ENCODE measurements around the gene MYBPHL. TPM values are rescaled to one million over a fixed set of nuclear protein-coding genes. Genes with fewer than 3 reads are reported as not detected.

The MYBPHL gene
- total and polyA plus RNA-seq, 2 experiments from 2014 or later = not detected

DNA sequence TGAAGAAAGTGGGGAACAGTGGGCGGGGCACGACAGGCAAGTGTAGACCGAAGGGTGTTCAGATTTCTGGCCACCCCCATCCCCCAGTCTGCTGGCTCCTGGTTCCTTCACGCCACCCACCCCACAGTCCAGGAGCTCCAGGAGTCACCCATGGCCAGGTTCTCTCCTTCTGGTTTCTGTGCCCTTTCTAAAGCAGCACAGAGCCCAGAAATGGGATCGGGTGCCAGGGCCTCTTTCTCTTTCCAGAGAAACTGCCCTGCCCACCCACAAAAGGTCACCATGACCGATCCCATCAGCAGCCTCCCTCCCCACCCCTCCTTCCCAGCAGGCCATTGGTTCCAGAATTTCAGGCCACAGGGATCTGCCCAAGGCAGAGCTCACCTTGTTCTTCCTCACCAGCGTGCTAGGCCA lies 60.7 kb downstream of the MYBPHL start:
- Histone ChIP-seq H4K20me1 (replicated peaks; ENCODE audit: insufficient read depth) (no peaks in the 10 kb centered on the region), H2AFZ (no peak overlapping the region), H3K4me3 (no peak overlapping the region), H3K27me3 (ENCODE audit: insufficient read depth) (peaks cover 12% of the 10 kb centered on the region), H3K36me3 (ENCODE audit: insufficient read depth) (no peaks in the 10 kb centered on the region), H3K9me2 (ENCODE audit: insufficient read depth) (no peaks in the 10 kb centered on the region), H3K27ac (ENCODE audit: low read depth) (no peak overlapping the region), H3K79me2 (replicated peaks; ENCODE audit: insufficient read depth) (no peaks in the 10 kb centered on the region), H3K4me1 (ENCODE audit: insufficient read depth) (peaks cover 28% of the 10 kb centered on the region), H3K4me2 (no peak overlapping the region), H3F3A (replicated peaks; ENCODE audit: low read depth) (peaks cover 7% of the 10 kb centered on the region; the same call in 1 of the 2 replicates)
- Mint-ChIP-seq H3K36me3 (ENCODE audit: low read depth) (peaks cover 8% of the 10 kb centered on the region), H3K27ac (no peak overlapping the region), H3K4me1 (peaks cover 22% of the 10 kb centered on the region), H3K27me3 (ENCODE audit: insufficient read depth, low read depth, poor library complexity) (peaks cover 25% of the 10 kb centered on the region), H3K4me3 (no peak overlapping the region), H3K9me3 (peaks cover 6% of the 10 kb centered on the region)
- ATAC-seq = no peak
- TF ChIP-seq JUNB (IDR thresholded peaks at IDR 0.05; ENCODE audit: unreplicated experiment) = no peak
- no peak for TF ChIP-seq NANOG (IDR thresholded peaks at IDR 0.05; ENCODE audit: borderline replicate concordance)
- TF ChIP-seq STAT1 (IDR thresholded peaks at IDR 0.05; ENCODE audit: unreplicated experiment) = no peak
- TF ChIP-seq CTCF (conservative IDR thresholded peaks at IDR 0.05; ENCODE audit: low read depth in 2 of 2) = no peak
- no peak for TF ChIP-seq EZH2 (IDR thresholded peaks at IDR 0.05; ENCODE audit: low read depth, unreplicated experiment)
- TF ChIP-seq, protein P1, sequence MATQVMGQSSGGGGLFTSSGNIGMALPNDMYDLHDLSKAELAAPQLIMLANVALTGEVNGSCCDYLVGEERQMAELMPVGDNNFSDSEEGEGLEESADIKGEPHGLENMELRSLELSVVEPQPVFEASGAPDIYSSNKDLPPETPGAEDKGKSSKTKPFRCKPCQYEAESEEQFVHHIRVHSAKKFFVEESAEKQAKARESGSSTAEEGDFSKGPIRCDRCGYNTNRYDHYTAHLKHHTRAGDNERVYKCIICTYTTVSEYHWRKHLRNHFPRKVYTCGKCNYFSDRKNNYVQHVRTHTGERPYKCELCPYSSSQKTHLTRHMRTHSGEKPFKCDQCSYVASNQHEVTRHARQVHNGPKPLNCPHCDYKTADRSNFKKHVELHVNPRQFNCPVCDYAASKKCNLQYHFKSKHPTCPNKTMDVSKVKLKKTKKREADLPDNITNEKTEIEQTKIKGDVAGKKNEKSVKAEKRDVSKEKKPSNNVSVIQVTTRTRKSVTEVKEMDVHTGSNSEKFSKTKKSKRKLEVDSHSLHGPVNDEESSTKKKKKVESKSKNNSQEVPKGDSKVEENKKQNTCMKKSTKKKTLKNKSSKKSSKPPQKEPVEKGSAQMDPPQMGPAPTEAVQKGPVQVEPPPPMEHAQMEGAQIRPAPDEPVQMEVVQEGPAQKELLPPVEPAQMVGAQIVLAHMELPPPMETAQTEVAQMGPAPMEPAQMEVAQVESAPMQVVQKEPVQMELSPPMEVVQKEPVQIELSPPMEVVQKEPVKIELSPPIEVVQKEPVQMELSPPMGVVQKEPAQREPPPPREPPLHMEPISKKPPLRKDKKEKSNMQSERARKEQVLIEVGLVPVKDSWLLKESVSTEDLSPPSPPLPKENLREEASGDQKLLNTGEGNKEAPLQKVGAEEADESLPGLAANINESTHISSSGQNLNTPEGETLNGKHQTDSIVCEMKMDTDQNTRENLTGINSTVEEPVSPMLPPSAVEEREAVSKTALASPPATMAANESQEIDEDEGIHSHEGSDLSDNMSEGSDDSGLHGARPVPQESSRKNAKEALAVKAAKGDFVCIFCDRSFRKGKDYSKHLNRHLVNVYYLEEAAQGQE (IDR thresholded peaks at IDR 0.05; ENCODE audit: unreplicated experiment) = no peak
- no peak for TF ChIP-seq EZH2phosphoT487 (IDR thresholded peaks at IDR 0.05; ENCODE audit: unreplicated experiment)
- TF ChIP-seq CREB1 (CRISPR knock-in tag; IDR thresholded peaks at IDR 0.05; ENCODE audit: low read depth) = no peak
- DNase-seq (ENCODE audit: low spot score) = no peak

DNA sequence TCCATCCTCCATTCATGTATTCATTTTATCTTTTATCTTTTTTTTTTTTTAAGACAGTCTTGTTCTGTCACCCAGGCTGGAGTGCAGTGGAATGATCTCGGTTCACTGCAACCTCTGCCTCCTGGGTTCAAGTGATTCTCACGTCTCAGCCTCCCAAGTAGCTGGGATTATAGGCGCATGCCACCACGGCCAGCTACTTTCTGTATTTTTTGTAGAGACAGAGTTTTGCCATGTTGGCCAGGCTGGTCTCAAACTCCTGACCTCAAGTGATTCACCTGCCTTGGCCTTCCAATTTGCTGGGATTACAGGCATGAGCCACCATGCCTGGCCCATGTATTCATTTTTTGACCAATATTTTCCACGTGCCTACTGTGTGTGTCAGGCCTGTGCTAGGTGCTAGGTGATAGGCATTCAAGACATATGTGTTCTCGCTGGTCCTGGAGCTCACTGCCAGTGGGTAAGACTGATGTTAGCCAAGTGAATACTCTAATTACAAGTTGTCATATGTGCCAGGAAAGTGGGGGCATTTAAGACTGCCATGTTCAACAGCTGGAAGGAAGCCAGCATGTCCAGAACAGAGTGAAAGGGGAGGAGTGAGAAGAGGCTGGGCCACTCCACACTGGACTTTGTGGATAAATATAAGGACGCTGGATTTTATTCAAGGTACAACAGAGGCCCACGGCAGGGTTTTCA lies 62.8 kb downstream of the MYBPHL start:
- Histone ChIP-seq H4K20me1 (replicated peaks; ENCODE audit: insufficient read depth) (no peaks in the 10 kb centered on the region), H3K4me2 (no peak overlapping the region), H3K4me1 (ENCODE audit: insufficient read depth) (peaks cover 43% of the 10 kb centered on the region), H3K9me2 (ENCODE audit: insufficient read depth) (no peaks in the 10 kb centered on the region), H3K79me2 (replicated peaks; ENCODE audit: insufficient read depth) (no peaks in the 10 kb centered on the region), H3F3A (replicated peaks; ENCODE audit: low read depth) (peaks cover 18% of the 10 kb centered on the region), H3K27ac (ENCODE audit: low read depth) (no peak overlapping the region), H3K27me3 (ENCODE audit: insufficient read depth) (peaks cover 5% of the 10 kb centered on the region; the same call in 1 of the 2 replicates), H2AFZ (no peak overlapping the region), H3K36me3 (ENCODE audit: insufficient read depth) (no peaks in the 10 kb centered on the region), H3K4me3 (no peak overlapping the region)
- Mint-ChIP-seq H3K36me3 (ENCODE audit: low read depth) (peaks cover 3% of the 10 kb centered on the region), H3K27ac (no peak overlapping the region), H3K4me3 (no peak overlapping the region), H3K27me3 (ENCODE audit: insufficient read depth, low read depth, poor library complexity) (peaks cover 22% of the 10 kb centered on the region), H3K4me1 (peaks cover 38% of the 10 kb centered on the region), H3K9me3 (no peaks in the 10 kb centered on the region; the same call in none of the 3 replicates)
- ATAC-seq (no peak), DNase-seq (ENCODE audit: low spot score) (no peak)
- TF ChIP-seq ZNF331 (CRISPR knock-in tag; IDR thresholded peaks at IDR 0.05; ENCODE audit: low read depth) = no peak
- no peak for TF ChIP-seq CREB1 (CRISPR knock-in tag; IDR thresholded peaks at IDR 0.05; ENCODE audit: low read depth)
- TF ChIP-seq JUNB (IDR thresholded peaks at IDR 0.05; ENCODE audit: unreplicated experiment) = no peak
- TF ChIP-seq, protein P2, sequence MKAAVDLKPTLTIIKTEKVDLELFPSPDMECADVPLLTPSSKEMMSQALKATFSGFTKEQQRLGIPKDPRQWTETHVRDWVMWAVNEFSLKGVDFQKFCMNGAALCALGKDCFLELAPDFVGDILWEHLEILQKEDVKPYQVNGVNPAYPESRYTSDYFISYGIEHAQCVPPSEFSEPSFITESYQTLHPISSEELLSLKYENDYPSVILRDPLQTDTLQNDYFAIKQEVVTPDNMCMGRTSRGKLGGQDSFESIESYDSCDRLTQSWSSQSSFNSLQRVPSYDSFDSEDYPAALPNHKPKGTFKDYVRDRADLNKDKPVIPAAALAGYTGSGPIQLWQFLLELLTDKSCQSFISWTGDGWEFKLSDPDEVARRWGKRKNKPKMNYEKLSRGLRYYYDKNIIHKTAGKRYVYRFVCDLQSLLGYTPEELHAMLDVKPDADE (IDR thresholded peaks at IDR 0.05) = no peak
- TF ChIP-seq, protein P1 (IDR thresholded peaks at IDR 0.05; ENCODE audit: unreplicated experiment) = no peak
- TF ChIP-seq EZH2phosphoT487 (IDR thresholded peaks at IDR 0.05; ENCODE audit: unreplicated experiment) = no peak
- no peak for TF ChIP-seq ZNF114 (CRISPR knock-in tag; IDR thresholded peaks at IDR 0.05)
- no peak for TF ChIP-seq EZH2 (IDR thresholded peaks at IDR 0.05; ENCODE audit: low read depth, unreplicated experiment)

Data from GM23338 (cell line).